NCI-H526 (cell line): ENCODE data around the gene OR5AU1.

ENCODE experiments used
- DNase-seq, 2 experiments: peaks; one replicate each; lab custom pipeline; 2025; lab: John Stamatoyannopoulos, UW

OR5AU1 gene

GRCh38 chr14:21106498-21107282 is 49.2 kb downstream of the OR5AU1 start:
- DNase-seq = peak; percentile 50 to 86

- DNase-seq = no peak
These were observed 49.7 kb downstream of the OR5AU1 start for GRCh38 chr14:21106176-21106497.

- no peak for DNase-seq
These were observed 50.8 kb downstream of the OR5AU1 start for GRCh38 chr14:21105095-21105494.
